Testis (tissue), 3 donors: ENCODE data around the gene HDAC9. TPM values are rescaled to one million over a fixed set of nuclear protein-coding genes. Genes with fewer than 3 reads are reported as not detected.

Experiments used
- DNase-seq: peaks from one replicate; pipeline ENCODE4 v3.0.0-alpha.2; 2019
- H3K27ac ChIP-seq, 2 donors: fragments of 200-600 bp; sonication (generic); one replicate each; pipeline ENCODE4 v1.5.1; 2019
- H3K27me3 ChIP-seq: fragments of 200-600 bp; sonication (generic); one replicate; pipeline ENCODE4 v1.5.1; 2019
- H3K36me3 ChIP-seq: fragments of 200-600 bp; sonication (generic); one replicate; pipeline ENCODE4 v1.5.1; 2017; ENCODE audit warnings: low read depth; ENCODE audit errors: missing control alignments
- H3K4me1 ChIP-seq: fragments of 200-600 bp; sonication (generic); one replicate; pipeline ENCODE4 v1.5.1; 2019
- H3K4me3 ChIP-seq, 2 donors: fragments of 200-600 bp; sonication (generic); one replicate each; pipeline ENCODE4 v1.5.1; 2017 to 2019
- H3K9me3 ChIP-seq: fragments of 200-600 bp; sonication (generic); one replicate; pipeline ENCODE4 v1.5.1; 2017
- CTCF ChIP-seq, 3 experiments: fragments of 450-650 bp in 2 of 3; fragments of 200-600 bp in 1 of 3; sonication (generic) in 1 of 3; IDR thresholded peaks; one replicate each; pipeline ENCODE4 v1.5.1; 2016 to 2019; ENCODE audit warnings: antibody characterized with exemption in 3 of 3, mild to moderate bottlenecking in 2 of 3, moderate library complexity in 1 of 3
- POLR2A ChIP-seq: fragments of 450-650 bp; IDR thresholded peaks from one replicate; pipeline ENCODE4 v1.6.1; 2017; ENCODE audit warnings: antibody characterized with exemption, mild to moderate bottlenecking, moderate library complexity
- WGBS, 2 donors: methylation state at CpG; one replicate each; pipeline ENCODE4 v1.1.5; 2018; 5-methylcytosine and 5-hydroxymethylcytosine counted together
- intact Hi-C: fragments of 100-400 bp; cut with DNase I; formaldehyde crosslinking; loops from one replicate; pipeline ENCODE4 v1.15.1; 2023; ENCODE audit warnings: low total_unique reads
- polyA plus RNA-seq: library from polyadenylated mRNA; stranded (reverse); fragments of 350-450 nt; fragmentation: Illumina TruSeq; extraction: RNeasy Lipid Tissue Mini Kit (QIAGEN cat#74804); gene quantifications from one replicate; pipeline ENCODE4 v1.2.3, GENCODE V29; 2014; ENCODE audit warnings: low read depth, low replicate concordance; ENCODE audit not compliant: insufficient read depth
- total RNA-seq, 2 donors: library from RNA; depleted of rRNA; stranded (reverse); fragments of >200 nt; gene quantifications; one replicate each; pipeline ENCODE4 v1.2.3, GENCODE V29; 2016

The HDAC9 gene
- total and polyA plus RNA-seq, 3 donors from 2014 or later: 30.6 to 35.5 (median 35.4) TPM

- no peak overlapping the region for H3K27ac ChIP-seq
- H3K4me3 ChIP-seq: no peak overlapping the region
- H3K4me1 ChIP-seq: no peaks in the 10 kb centered on the region
- no peaks in the 10 kb centered on the region for H3K27me3 ChIP-seq
- intact Hi-C loops: no loop called here
- TF ChIP-seq POLR2A (no peak), CTCF (IDR thresholded peaks at IDR 0.05) (no peak)
- no peaks in the 10 kb centered on the region for H3K9me3 ChIP-seq
- no peaks in the 10 kb centered on the region for H3K36me3 ChIP-seq
- no peak for DNase-seq
These were observed 245.0 kb downstream of the HDAC9 start for GRCh38 chr7:18740579-18740988.

DNA sequence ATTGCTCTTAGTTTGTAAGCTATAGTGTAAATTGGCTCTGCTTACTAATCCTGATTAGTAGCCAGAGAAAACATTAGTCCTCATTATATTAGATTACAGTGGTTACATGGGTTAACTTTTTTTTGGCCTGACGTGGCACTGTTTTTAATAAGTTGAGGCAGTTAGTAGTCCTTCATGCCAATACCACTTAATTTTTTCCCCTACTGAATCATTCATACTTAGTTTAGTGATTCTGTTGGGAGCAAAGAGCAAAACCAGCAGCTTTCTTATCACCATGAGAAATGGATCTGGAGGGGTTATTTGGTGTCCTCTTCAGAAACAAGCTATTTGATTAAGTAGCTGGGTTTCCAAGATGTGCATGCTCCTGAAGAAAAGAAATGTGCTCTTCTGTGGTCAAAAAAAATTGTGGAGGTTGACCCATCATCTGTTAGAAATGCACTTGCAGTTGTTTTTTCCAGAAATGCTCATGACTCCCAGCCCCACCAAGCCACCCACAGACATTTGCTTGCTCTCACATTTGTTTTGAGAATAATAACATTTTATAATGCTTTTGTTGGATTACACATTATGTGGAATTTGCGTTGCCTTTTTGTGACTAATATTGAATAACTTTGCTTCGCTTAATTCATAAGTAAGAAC is 258.5 kb downstream of the HDAC9 start:
- no peak overlapping the region for H3K27ac ChIP-seq
- no peak for DNase-seq
- 70 to 86% methylated on average over 3 of the region's 3 CpGs for WGBS, 2 donors

DNA sequence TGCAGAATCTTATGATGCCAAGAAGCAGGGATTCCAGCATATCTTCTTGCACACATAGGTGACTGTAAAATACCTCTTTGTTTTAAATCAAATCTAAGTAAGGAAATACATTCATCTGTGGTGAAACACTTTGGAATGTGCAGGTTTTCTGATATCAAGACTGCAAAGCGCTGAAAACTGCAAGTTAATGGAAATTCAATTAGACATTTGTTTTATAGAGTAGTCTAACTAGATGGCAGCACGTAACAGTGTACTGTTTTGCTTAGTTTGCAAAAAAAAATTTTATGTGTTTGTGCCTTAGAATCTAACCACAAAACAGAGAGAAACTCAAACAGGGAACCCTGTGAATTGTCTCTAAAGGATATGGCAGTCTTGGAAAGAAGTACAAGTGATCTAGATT is 259.2 kb downstream of the HDAC9 start:
- Histone ChIP-seq H3K27me3 (no peaks in the 10 kb centered on the region), H3K36me3 (no peaks in the 10 kb centered on the region), H3K4me1 (no peaks in the 10 kb centered on the region), H3K4me3 (no peak overlapping the region), H3K9me3 (no peaks in the 10 kb centered on the region), H3K27ac (no peak overlapping the region)
- WGBS, 2 donors: 60 to 75% methylated on average over 2 of the region's 2 CpGs
- intact Hi-C loops: no loop called here
- DNase-seq: no peak
- TF ChIP-seq POLR2A (no peak), CTCF (IDR thresholded peaks at IDR 0.05) (no peak)

More for the DNA sequence above, 258.5 kb downstream of the HDAC9 start:
- Histone ChIP-seq H3K9me3 (no peaks in the 10 kb centered on the region), H3K27me3 (no peaks in the 10 kb centered on the region), H3K4me3 (no peak overlapping the region), H3K36me3 (no peaks in the 10 kb centered on the region), H3K4me1 (no peaks in the 10 kb centered on the region)
- intact Hi-C loops: no loop called here
- TF ChIP-seq POLR2A: no peak
- TF ChIP-seq CTCF (IDR thresholded peaks at IDR 0.05): no peak

DNA sequence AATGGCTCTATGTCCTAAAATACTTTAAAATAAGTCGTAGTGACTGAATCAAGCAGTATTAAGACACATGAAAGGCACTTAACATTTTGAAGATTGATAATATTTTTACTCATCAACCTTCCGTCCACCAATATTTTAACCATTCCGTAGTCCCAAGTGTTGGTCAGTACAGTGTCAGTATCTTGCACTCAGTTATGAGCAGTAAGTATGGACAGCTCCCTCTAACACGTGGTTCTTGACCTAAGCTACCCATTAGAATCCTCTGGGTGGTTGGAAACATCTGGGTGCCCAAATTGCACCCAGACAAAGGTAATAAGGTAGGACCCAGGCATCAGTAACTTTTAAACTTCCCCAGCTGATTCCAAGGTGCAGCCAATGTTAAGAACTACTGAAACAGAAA is 260.2 kb downstream of the HDAC9 start:
- no peaks in the 10 kb centered on the region for H3K27me3 ChIP-seq
- H3K4me3 ChIP-seq: no peak overlapping the region
- 85 to 93% methylated on average over 4 of the region's 4 CpGs for WGBS, 2 donors
- TF ChIP-seq POLR2A (no peak), CTCF (IDR thresholded peaks at IDR 0.05) (no peak)
- intact Hi-C loops: no loop called here
- no peaks in the 10 kb centered on the region for H3K9me3 ChIP-seq
- H3K27ac ChIP-seq: no peak overlapping the region
- DNase-seq: no peak
- no peaks in the 10 kb centered on the region for H3K36me3 ChIP-seq
- no peaks in the 10 kb centered on the region for H3K4me1 ChIP-seq

DNA sequence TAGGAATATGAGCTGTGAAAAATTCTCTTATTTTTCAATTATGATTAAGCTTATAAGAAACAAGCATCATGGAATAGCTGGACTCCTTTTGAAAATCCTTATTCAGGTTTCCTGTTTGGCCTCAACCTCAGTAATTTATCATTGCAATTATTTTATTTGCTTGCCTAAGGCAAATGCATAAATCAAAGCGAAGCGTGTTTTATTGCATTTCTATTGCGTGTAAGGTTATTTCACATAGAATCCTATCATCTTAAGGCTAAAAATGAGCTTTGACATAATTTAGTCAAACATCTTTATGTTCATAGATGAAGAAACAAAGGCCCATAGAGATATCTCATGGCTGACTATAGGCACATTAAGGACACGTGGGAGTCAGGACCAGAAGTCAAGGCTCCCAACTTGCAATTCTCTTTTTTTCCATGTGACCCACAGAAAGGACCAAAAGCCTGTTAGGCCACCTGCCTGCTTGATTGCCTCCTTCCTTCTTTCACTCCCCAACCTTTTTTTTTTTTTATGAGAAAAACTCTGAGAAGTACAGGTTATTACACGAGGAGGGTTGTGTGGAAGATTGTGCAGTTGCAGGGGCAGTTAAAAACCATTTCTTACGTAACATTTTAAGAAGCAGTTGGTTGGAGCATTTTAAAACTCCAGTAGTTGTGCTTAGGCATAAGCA is 261.0 kb downstream of the HDAC9 start:
- WGBS, 2 donors: 82 to 86% methylated on average over 6 of the region's 6 CpGs
- intact Hi-C loops: no loop called here
- H3K27ac ChIP-seq: no peak overlapping the region
- no peak overlapping the region for H3K4me3 ChIP-seq
- no peaks in the 10 kb centered on the region for H3K27me3 ChIP-seq
- no peaks in the 10 kb centered on the region for H3K9me3 ChIP-seq
- H3K4me1 ChIP-seq: no peaks in the 10 kb centered on the region
- H3K36me3 ChIP-seq: no peaks in the 10 kb centered on the region
- DNase-seq: no peak
- no peak for TF ChIP-seq CTCF (IDR thresholded peaks at IDR 0.05)
- no peak for TF ChIP-seq POLR2A
